ENCODE data around the gene CKS1B.

Gene CKS1B

DNA sequence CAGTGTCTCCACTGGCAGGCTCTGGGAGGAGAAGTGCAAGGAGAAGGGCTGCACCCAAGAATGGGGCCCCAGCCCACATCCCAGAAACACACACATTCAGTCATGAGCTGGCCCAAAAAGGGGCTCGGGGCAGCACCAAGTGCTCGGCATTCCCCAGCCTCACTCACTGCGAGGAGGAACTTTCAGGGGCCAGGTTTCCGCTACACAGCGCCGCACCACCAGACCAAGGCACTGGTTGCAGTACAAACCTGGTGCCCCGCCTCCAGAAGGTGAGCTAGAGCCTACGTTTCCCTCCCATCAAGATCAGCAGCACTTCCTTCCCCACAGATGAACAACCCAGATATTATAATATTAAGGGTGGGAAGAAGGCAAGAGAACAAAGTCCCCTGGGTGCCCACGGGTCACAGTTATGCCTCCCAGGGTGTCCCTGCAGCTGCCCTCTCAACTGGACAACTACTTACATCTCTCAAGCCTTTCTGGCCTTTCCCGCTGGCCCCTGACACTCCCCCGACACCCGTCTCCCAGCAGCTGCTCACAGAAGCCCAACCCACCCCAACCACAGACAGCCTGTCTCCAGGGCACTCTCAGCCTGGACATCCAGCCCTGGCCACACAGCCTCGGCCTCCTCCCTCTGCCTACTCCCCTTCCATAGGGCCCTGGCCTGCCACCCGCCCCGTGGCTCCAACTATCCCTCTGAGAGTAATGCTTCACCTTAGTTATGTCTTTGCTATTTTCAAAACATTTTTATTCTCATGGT, 22.4 kb upstream of the CKS1B start:
- TF ChIP-seq, protein P1, sequence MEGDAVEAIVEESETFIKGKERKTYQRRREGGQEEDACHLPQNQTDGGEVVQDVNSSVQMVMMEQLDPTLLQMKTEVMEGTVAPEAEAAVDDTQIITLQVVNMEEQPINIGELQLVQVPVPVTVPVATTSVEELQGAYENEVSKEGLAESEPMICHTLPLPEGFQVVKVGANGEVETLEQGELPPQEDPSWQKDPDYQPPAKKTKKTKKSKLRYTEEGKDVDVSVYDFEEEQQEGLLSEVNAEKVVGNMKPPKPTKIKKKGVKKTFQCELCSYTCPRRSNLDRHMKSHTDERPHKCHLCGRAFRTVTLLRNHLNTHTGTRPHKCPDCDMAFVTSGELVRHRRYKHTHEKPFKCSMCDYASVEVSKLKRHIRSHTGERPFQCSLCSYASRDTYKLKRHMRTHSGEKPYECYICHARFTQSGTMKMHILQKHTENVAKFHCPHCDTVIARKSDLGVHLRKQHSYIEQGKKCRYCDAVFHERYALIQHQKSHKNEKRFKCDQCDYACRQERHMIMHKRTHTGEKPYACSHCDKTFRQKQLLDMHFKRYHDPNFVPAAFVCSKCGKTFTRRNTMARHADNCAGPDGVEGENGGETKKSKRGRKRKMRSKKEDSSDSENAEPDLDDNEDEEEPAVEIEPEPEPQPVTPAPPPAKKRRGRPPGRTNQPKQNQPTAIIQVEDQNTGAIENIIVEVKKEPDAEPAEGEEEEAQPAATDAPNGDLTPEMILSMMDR (conservative IDR thresholded peaks at IDR 0.05; ENCODE audit: low read length), result no peak
- H3K4me3 ChIP-seq (ENCODE audit: low read length), result no peak overlapping the region
- no peak for DNase-seq (ENCODE audit: low read depth)

DNA sequence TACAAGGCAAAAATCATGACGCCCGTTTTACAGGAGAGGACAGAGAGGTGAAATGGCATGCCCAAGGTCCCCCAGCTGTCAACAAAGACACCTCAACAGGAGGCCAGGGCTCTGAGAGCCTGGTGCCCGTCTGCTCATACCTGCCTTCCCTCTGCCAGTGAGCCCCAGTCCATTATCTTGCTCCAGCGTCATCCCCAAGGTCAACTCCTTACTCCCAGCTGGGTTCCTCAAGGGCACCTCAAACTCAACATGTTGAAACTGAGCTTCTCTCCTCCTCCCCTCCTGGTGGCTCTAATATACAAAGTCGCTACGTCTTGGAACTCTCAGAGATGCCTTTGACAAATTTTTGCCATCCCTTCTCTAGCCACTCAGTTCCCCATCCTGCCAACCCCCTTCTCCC, 21.8 kb upstream of the CKS1B start:
- no peak overlapping the region for H3K4me3 ChIP-seq (ENCODE audit: low read length)
- TF ChIP-seq, protein P1 (conservative IDR thresholded peaks at IDR 0.05; ENCODE audit: low read length), result no peak
- DNase-seq (ENCODE audit: low read depth), result no peak

DNA sequence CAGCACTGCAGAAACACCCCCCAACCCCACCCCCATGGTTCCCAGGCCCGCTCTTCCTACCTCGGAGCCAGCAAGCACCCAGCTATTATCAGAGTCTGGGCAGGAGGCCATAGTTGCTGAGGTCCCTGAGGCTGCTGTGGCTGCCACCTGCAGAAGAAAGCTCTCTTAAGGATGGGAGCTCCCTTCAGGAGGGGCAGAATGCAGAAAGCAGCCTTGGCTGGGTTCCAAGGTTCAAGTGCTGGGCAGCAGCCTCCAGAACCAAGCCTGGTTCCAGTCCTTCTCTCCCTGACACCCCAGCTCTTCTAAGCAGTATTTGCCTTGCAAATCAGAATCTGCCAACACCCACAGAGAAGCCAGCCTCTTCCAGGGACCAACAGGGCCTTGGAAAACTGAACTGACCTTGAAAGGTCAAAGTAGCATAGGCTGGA, 20.9 kb upstream of the CKS1B start:
- no peak overlapping the region for H3K4me3 ChIP-seq (ENCODE audit: low read length)
- no peak for DNase-seq (ENCODE audit: low read depth)
- TF ChIP-seq, protein P1 (conservative IDR thresholded peaks at IDR 0.05; ENCODE audit: low read length), result no peak

DNA sequence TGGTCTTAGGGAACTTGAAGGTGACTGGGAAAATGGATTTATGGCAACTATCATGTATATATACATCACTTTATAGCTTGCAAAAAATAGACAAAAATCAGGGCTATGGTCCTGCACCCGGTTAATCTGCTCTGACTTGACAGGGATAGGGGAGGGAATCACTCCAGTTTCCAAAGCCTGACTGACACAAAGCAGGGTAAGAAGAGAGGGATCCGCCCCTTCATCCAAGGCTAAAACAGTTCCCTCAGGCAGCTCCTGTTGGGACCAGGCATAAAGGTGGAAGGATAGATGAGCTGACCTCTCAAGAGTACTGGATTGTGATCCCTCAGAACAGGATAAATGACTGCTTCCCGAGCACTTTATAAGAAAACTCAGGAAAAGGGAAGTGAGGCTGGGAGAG, 19.9 kb upstream of the CKS1B start:
- no peak overlapping the region for H3K4me3 ChIP-seq (ENCODE audit: low read length)
- TF ChIP-seq, protein P1 (conservative IDR thresholded peaks at IDR 0.05; ENCODE audit: low read length), result no peak
- DNase-seq (ENCODE audit: low read depth), result no peak

DNA sequence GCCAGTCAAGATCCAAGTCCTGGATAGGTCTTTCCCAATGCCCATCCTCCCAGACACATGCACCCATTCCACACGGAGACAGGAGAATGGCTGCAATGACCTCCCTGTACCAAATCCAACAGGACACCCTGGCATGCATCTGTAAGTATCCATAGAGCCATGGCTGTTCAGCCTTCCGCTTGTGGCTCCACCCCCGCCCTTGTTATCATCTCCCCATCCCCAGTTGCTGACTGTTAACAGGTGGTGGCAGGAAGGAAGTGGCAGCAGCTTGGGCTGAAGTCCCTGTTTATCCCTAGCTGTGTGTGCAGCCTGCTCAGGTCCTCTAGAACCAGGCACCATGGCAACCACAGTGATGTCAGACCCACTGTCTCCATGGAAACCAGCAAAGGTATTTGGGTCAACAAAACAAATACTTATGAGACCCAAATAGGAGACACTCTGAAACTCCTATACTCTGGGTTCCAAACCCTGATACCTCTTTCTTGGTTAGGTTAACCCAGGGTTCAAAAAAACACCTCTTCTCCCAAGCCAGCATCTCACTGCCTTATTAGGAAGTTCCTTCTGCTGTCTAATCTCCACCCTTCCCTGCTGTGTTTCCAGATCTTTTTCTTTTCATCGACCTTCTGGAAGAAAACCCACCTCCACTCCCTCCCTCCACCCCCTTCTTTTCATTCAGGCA, 19.3 kb upstream of the CKS1B start:
- H3K4me3 ChIP-seq (ENCODE audit: low read length), result peak overlapping the region; percentile 72
- peak; percentile 71 for DNase-seq (ENCODE audit: low read depth)
- TF ChIP-seq, protein P1 (conservative IDR thresholded peaks at IDR 0.05; ENCODE audit: low read length), result no peak

DNA sequence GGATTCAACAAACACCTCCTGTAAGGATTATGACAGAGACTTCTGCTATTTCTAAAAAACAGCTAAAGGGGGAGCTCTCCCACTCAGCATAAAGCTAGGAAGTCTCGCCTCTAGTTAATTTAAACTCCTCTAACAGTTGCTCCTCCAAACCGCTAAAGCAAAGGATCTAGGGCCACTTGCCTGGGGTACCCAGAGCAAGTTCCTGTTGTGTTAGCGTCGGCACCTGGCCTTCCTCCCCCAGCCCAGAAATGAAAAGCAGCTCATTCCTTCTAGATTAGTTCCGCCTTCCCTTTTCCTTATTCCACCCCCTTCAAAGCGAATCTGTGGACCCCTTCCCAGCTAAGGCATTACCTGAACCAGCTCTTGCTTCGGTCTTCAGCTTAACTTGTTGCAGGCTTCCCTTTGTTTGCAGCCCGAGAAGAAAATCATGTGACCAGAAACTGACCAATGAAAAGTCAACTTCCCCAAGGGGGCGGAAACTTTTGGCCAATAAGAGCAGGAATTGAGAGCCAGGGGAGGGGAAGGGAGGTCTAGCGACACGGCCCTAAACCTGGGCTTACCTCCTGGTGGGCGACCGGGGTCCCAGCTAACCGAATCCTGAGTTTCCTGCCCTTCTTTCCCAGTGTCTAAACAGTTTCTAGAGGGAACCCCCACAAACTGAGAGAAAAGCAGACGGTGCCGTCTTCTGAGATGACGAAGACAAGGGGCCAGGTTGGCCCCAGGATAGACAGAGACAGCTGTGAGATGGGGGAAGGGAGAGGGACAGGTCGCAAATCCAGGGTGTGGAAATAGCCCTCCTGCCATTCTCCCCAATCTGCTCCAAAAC, 18.6 kb upstream of the CKS1B start, which contains the start of gene PBXIP1:
PBXIP1 (minus strand) TSS at position 382 of the 826 bp plus-strand sequence. CDS start 2,378 bp downstream, outside the sequence.
- TF ChIP-seq, protein P1 (conservative IDR thresholded peaks at IDR 0.05; ENCODE audit: low read length), result peak; percentile 55
- peak within 1 kb of the TSS; percentile 72 for H3K4me3 ChIP-seq (ENCODE audit: low read length)
- peak; percentile 85 for DNase-seq (ENCODE audit: low read depth)
